ENCODE results near the gene IL10RB. TPM values are rescaled to one million over a fixed set of nuclear protein-coding genes. Genes with fewer than 3 reads are reported as not detected.

IL10RB gene
- total and polyA plus RNA-seq, 2 of the 4 experiments (the other 2 are of a cell fraction): 20.1 to 45.2 TPM

- no peak for TF ChIP-seq MAFK (IDR thresholded peaks at IDR 0.05; ENCODE audit: low read depth, low read length)
- peak; percentile 92 for TF ChIP-seq CEBPB (IDR thresholded peaks at IDR 0.05; ENCODE audit: low read depth, low read length)
- TF ChIP-seq BHLHE40 (IDR thresholded peaks at IDR 0.05; ENCODE audit: low read depth, low read length): peak; percentile 39; the same call in 1 of the 2 replicates
- no CpG with 5 or more reads among the region's 3 CpGs for WGBS, 2 experiments (ENCODE audit: extremely low coverage in 2 of 2, insufficient read length in 1 of 2)
- Histone ChIP-seq H4K20me1 (ENCODE audit: insufficient read depth, low read length) (no peaks in the 10 kb centered on the region), H3K4me2 (ENCODE audit: low read depth, low read length) (peak overlapping the region; percentile 41; the same call in 1 of the 2 replicates), H3K36me3 (ENCODE audit: control insufficient read depth, insufficient read depth, low read length) (peaks cover 14% of the 10 kb centered on the region), H2BK120ac (ENCODE audit: low read depth, low read length) (no peak overlapping the region), H2BK15ac (ENCODE audit: low read depth, low read length) (0 out of 3 replicates have a peak overlapping the region, but pooled peaks have one; percentile 7), H3K9ac (ENCODE audit: low read depth, low read length) (no peak overlapping the region), H2BK20ac (ENCODE audit: low read depth, low read length) (no peak overlapping the region), H3K23ac (ENCODE audit: low read depth, low read length) (no peak overlapping the region), H4K5ac (ENCODE audit: low read depth, low read length) (no peak overlapping the region), H3K56ac (ENCODE audit: extremely low read depth, insufficient read depth, low read length) (no peak overlapping the region), H2AK9ac (replicated peaks; ENCODE audit: low read depth, low read length, poor library complexity) (no peak overlapping the region), H3K9me1 (ENCODE audit: insufficient read depth, low read length) (peaks cover 12% of the 10 kb centered on the region), H3K4me1 (ENCODE audit: control insufficient read depth, insufficient read depth, low read length) (peaks cover 4% of the 10 kb centered on the region), H2AK5ac (ENCODE audit: low read depth, low read length) (peak overlapping the region; percentile 43; the same call in 1 of the 2 replicates), H3K9me3 (ENCODE audit: control insufficient read depth, insufficient read depth, low read length) (no peaks in the 10 kb centered on the region), H2BK5ac (ENCODE audit: low read depth, low read length, poor library complexity, severe bottlenecking) (peak overlapping the region; percentile 69), H4K8ac (ENCODE audit: low read depth in 2 of 2, low read length in 2 of 2) (peak overlapping the region in 1 of 2 experiments; percentile 22; a peak in 1 of 4 replicates), H4K91ac (ENCODE audit: insufficient read depth, low read depth, low read length) (no peak overlapping the region), H3K4me3 (ENCODE audit: insufficient read depth, low read depth, low read length) (no peak overlapping the region), H3K18ac (ENCODE audit: low read depth, low read length) (peak overlapping the region; percentile 57; the same call in 1 of the 2 replicates), H3K27ac (ENCODE audit: insufficient read depth, low read length) (peak overlapping the region; percentile 38; the same call in 1 of the 2 replicates), H3K27me3 (ENCODE audit: control insufficient read depth, insufficient read depth, low read length) (no peaks in the 10 kb centered on the region), H3K4ac (ENCODE audit: low read depth, low read length) (peak overlapping the region; percentile 45), H3K14ac (replicated peaks; ENCODE audit: low read depth, low read length) (0 out of 2 replicates have a peak overlapping the region, but pooled peaks have one; percentile 19), H3K79me1 (ENCODE audit: low read depth in 1 of 2, low read length in 2 of 2) (peaks cover 8 to 9% of the 10 kb centered on the region in 2 experiments; a peak in 3 of 4 replicates), H2AFZ (replicated peaks; ENCODE audit: low read length, poor library complexity) (no peak overlapping the region)
- DNase-seq (peak; percentile 62), ATAC-seq (ENCODE audit: low read depth) (peak; percentile 33)
- CTCF ChIA-PET: no interaction called here
- POLR2A ChIA-PET (ENCODE audit: unreplicated experiment): interaction anchor here (0.6 kb wide), 1 partner anchor 25 kb away, joined by 3 read pairs; no protein-coding TSS in a partner anchor
- in situ Hi-C loops (cut with MboI; ENCODE audit: low sequenced_read_pairs) (no loop called here), intact Hi-C loops (cut with micrococcal nuclease) (loop anchor here (1.0 kb wide), 1 partner anchor 184 kb away; no protein-coding TSS in a partner anchor), dilution Hi-C loops (cut with HindIII; ENCODE audit: low sequenced_read_pairs, unreplicated experiment) (no loop called here)
- BruUV-seq (replicated peaks): no TSS peak
Measured at GRCh38 chr21:33261635-33262034, 4.5 kb upstream of the IL10RB start.

All from IMR-90 (cell line).